GM06990 (cell line): ENCODE data around the gene COL5A1.

Source experiments
- DNase-seq: peaks from one replicate; pipeline ENCODE4 v3.0.0-alpha.2; 2011; ENCODE audit not compliant: insufficient read length; ENCODE audit errors: extremely low read depth
- H3K27me3 ChIP-seq: replicated peaks from 2 replicates; pipeline ENCODE4 v1.6.0; 2011; ENCODE audit warnings: low read length; ENCODE audit not compliant: control insufficient read depth, insufficient read depth
- H3K36me3 ChIP-seq: 2 replicates; pipeline ENCODE4 v1.5.1; 2011; ENCODE audit warnings: low read length; ENCODE audit not compliant: control insufficient read depth, insufficient read depth
- H3K4me3 ChIP-seq: replicated peaks from 2 replicates; pipeline ENCODE4 v1.5.1; 2011; ENCODE audit warnings: low read depth, mild to moderate bottlenecking, control low read depth, low read length
- TF ChIP-seq, protein P1 (sequence below): IDR thresholded peaks from 2 replicates; pipeline ENCODE4 v1.5.1; 2011; ENCODE audit warnings: low read length, control low read depth, mild to moderate bottlenecking, inconsistent platforms; ENCODE audit not compliant: insufficient read depth, poor library complexity, severe bottlenecking

The COL5A1 gene

GRCh38 chr9:134705786-134706185, 64.2 kb downstream of the COL5A1 start:
- no peak for DNase-seq
- no peaks in the 10 kb centered on the region; the same call in none of the 2 replicates for H3K27me3 ChIP-seq
- H3K36me3 ChIP-seq: no peaks in the 10 kb centered on the region
- H3K4me3 ChIP-seq: no peak overlapping the region
- TF ChIP-seq, protein P1, sequence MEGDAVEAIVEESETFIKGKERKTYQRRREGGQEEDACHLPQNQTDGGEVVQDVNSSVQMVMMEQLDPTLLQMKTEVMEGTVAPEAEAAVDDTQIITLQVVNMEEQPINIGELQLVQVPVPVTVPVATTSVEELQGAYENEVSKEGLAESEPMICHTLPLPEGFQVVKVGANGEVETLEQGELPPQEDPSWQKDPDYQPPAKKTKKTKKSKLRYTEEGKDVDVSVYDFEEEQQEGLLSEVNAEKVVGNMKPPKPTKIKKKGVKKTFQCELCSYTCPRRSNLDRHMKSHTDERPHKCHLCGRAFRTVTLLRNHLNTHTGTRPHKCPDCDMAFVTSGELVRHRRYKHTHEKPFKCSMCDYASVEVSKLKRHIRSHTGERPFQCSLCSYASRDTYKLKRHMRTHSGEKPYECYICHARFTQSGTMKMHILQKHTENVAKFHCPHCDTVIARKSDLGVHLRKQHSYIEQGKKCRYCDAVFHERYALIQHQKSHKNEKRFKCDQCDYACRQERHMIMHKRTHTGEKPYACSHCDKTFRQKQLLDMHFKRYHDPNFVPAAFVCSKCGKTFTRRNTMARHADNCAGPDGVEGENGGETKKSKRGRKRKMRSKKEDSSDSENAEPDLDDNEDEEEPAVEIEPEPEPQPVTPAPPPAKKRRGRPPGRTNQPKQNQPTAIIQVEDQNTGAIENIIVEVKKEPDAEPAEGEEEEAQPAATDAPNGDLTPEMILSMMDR: no peak

DNA sequence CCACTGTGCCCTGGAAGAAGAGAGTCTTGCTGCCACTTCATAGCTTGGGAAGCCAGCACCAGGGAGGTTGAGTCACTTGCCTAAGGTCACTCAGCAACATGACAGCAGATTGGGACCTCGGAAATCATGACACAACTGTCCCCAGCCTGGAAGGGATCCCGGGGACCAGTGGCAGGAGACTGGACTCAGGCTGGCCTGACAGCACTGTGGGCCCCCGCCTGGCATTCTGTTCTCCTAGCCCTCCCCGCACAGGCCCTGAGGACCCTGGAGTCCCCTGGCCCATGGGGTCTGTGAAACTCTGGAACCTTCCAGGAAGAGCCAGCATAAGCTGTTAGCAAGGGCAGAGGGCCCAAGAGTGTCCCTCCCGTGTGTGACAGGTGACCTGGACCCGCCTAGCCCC, 64.9 kb downstream of the COL5A1 start:
- Histone ChIP-seq H3K36me3 (no peaks in the 10 kb centered on the region), H3K27me3 (no peaks in the 10 kb centered on the region; the same call in 1 of the 2 replicates), H3K4me3 (no peak overlapping the region)
- DNase-seq: no peak
- TF ChIP-seq, protein P1: no peak

- Histone ChIP-seq H3K4me3 (no peak overlapping the region), H3K36me3 (no peaks in the 10 kb centered on the region), H3K27me3 (no peaks in the 10 kb centered on the region; the same call in 1 of the 2 replicates)
- no peak for DNase-seq
- TF ChIP-seq, protein P1: no peak
Measured at GRCh38 chr9:134707031-134707680, 65.6 kb downstream of the COL5A1 start.

DNA sequence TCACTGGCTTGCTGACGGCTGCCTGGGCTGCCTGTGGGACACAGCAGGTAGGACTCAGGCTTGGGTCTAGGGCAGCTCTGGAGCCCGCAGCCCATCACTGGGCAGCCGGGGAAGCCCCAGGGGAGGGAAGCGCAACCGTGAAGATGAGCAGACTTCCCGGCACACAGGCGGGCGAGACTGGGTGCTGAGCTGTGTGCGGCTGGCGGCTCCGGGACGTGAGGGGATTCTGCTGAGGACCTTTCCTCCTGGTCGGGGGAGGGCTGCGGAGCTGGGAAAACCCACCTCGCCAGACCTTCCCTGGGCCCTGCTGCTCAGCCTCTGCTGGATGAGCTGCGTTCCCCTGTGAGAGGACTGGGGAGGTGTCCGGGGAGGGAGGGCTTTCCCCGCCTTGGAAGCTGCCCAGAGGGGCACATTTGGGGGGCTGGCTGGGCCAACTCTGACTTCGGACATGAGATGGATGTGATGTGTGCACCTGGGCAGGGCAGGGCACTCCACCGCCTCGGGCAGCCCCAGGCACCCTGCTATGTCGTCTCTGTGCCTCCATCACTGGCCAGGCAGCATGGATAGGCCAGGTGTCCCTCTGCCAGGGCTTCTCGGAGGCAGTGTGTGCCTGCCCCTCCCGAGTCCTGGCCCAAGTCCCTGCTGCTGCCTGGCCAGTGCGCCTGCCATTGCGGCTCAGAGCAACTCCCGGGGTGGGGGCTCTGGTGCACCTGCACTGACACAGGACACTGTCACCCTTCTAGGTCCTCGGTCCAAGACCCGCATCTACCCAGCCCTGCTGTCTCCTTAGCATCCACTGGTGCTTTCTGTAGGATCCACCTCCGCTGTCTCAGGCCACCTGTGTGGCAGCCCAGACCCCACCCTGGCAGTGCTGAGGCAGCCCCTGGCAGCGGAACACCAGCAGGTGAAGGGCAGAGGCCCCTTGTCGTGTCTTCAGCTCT, 66.4 kb downstream of the COL5A1 start:
- Histone ChIP-seq H3K4me3 (no peak overlapping the region), H3K27me3 (no peaks in the 10 kb centered on the region; the same call in 1 of the 2 replicates), H3K36me3 (no peaks in the 10 kb centered on the region)
- no peak for DNase-seq
- TF ChIP-seq, protein P1: no peak

DNA sequence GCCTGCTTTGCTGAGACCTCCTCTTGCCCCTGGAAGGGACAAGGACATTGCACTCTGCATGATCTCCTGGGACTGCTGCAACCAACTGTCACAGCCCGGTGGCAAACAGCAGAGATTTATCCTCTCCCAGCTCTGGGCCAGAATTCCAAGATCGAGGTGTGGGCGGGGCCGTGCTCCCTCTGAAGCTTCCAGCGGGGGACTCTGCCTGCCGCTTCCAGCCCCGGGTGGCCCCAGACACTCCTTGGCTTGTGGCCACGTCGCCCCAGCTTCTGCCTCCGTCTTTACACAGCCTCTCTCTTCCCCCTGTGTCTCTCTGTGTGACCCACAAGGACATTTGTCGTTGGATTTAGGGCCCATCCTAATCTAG, 67.1 kb downstream of the COL5A1 start:
- Histone ChIP-seq H3K27me3 (no peaks in the 10 kb centered on the region; the same call in 1 of the 2 replicates), H3K36me3 (no peaks in the 10 kb centered on the region), H3K4me3 (no peak overlapping the region)
- DNase-seq: no peak
- TF ChIP-seq, protein P1: no peak
